ENCODE data around the gene PHTF1.

Gene PHTF1

GRCh38 chr1:113677250-113678158, 81.8 kb downstream of the PHTF1 start:
- Histone ChIP-seq H3K36me3 (0 out of 2 replicates have a peak, but pooled peaks cover 4% of the 10 kb centered on the region), H3K9me3 (ENCODE audit: severe bottlenecking) (no peaks in the 10 kb centered on the region), H3K4me3 (ENCODE audit: low read depth, low read length) (no peak overlapping the region), H3K27ac (no peak overlapping the region), H3K27me3 (ENCODE audit: insufficient read depth, low read depth, severe bottlenecking) (no peaks in the 10 kb centered on the region)
- TF ChIP-seq, protein P1, sequence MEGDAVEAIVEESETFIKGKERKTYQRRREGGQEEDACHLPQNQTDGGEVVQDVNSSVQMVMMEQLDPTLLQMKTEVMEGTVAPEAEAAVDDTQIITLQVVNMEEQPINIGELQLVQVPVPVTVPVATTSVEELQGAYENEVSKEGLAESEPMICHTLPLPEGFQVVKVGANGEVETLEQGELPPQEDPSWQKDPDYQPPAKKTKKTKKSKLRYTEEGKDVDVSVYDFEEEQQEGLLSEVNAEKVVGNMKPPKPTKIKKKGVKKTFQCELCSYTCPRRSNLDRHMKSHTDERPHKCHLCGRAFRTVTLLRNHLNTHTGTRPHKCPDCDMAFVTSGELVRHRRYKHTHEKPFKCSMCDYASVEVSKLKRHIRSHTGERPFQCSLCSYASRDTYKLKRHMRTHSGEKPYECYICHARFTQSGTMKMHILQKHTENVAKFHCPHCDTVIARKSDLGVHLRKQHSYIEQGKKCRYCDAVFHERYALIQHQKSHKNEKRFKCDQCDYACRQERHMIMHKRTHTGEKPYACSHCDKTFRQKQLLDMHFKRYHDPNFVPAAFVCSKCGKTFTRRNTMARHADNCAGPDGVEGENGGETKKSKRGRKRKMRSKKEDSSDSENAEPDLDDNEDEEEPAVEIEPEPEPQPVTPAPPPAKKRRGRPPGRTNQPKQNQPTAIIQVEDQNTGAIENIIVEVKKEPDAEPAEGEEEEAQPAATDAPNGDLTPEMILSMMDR (IDR thresholded peaks at IDR 0.05; ENCODE audit: low read depth, low read length) = 0 out of 2 replicates have a peak, but pooled peaks have one; percentile 7
- DNase-seq = peak; percentile 44

GRCh38 chr1:113676524-113676923, 82.8 kb downstream of the PHTF1 start:
- DNase-seq = no peak
- Histone ChIP-seq H3K36me3 (0 out of 2 replicates have a peak, but pooled peaks cover 4% of the 10 kb centered on the region), H3K9me3 (ENCODE audit: severe bottlenecking) (no peaks in the 10 kb centered on the region), H3K27me3 (ENCODE audit: insufficient read depth, low read depth, severe bottlenecking) (no peaks in the 10 kb centered on the region), H3K4me3 (ENCODE audit: low read depth, low read length) (no peak overlapping the region), H3K27ac (no peak overlapping the region)
- TF ChIP-seq, protein P1 (IDR thresholded peaks at IDR 0.05; ENCODE audit: low read depth, low read length) = no peak

DNA sequence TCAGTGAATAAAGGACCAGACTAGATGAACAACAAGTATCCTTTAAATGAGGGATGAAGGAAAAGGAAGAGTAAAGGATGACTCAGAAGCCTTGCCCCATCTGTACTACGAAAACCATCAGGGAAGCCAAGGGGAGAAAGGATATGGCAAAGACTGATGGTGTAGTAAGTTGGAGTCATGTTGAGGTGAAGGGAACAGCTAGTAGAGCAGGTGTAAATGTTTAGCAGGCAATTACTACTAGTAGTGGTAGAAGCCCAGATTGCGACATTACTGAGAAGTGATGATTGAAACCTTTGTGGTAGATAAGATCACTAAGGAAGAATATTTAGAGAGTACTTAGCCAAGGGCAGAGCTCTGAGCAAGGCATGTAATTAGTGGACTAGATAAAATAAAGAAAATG, 84.0 kb downstream of the PHTF1 start:
- TF ChIP-seq, protein P1 (IDR thresholded peaks at IDR 0.05; ENCODE audit: low read depth, low read length) = no peak
- H3K27ac ChIP-seq = no peak overlapping the region
- 0 out of 2 replicates have a peak, but pooled peaks cover 4% of the 10 kb centered on the region for H3K36me3 ChIP-seq
- no peaks in the 10 kb centered on the region for H3K9me3 ChIP-seq (ENCODE audit: severe bottlenecking)
- DNase-seq = no peak
- no peak overlapping the region for H3K4me3 ChIP-seq (ENCODE audit: low read depth, low read length)
- no peaks in the 10 kb centered on the region for H3K27me3 ChIP-seq (ENCODE audit: insufficient read depth, low read depth, severe bottlenecking)

- Histone ChIP-seq H3K4me3 (ENCODE audit: low read depth, low read length) (no peak overlapping the region), H3K27ac (no peak overlapping the region), H3K9me3 (ENCODE audit: severe bottlenecking) (no peaks in the 10 kb centered on the region), H3K27me3 (ENCODE audit: insufficient read depth, low read depth, severe bottlenecking) (no peaks in the 10 kb centered on the region), H3K36me3 (0 out of 2 replicates have a peak, but pooled peaks cover 4% of the 10 kb centered on the region)
- DNase-seq = no peak
- TF ChIP-seq, protein P1 (IDR thresholded peaks at IDR 0.05; ENCODE audit: low read depth, low read length) = no peak
Observed at GRCh38 chr1:113674591-113674990, 84.7 kb downstream of the PHTF1 start.

DNA sequence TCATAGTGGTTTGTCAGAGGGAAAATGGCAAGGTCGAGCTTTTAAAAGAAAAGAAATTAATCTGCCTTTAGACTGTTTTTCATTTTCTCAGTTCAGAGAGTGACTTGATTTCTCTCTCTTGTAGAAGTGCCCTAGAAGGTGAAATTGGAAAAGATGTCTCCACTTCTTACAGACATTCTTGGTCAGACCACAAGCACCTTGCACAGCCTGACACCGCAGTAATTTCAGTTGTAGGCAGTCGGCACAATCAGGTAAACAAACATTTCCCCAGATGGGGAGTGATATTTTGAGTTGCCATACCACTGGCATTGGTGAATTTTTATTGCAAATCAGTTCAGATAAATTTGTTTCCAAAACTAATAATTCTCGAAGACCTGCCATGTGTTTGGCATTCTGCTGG, 86.8 kb downstream of the PHTF1 start:
- TF ChIP-seq, protein P1 (IDR thresholded peaks at IDR 0.05; ENCODE audit: low read depth, low read length) = no peak
- no peaks in the 10 kb centered on the region for H3K9me3 ChIP-seq (ENCODE audit: severe bottlenecking)
- no peaks in the 10 kb centered on the region for H3K27me3 ChIP-seq (ENCODE audit: insufficient read depth, low read depth, severe bottlenecking)
- no peak for DNase-seq
- 0 out of 2 replicates have a peak, but pooled peaks cover 4% of the 10 kb centered on the region for H3K36me3 ChIP-seq
- no peak overlapping the region for H3K27ac ChIP-seq
- no peak overlapping the region for H3K4me3 ChIP-seq (ENCODE audit: low read depth, low read length)

Measured in WERI-Rb-1 (cell line).